OCI-LY3 (cell line): ENCODE results near the gene SLCO2B1.
"Not testable (repeated sequence)": the region's sequence is repeated elsewhere in the genome, so short reads cannot be mapped to it uniquely, and the experiment has no call there.

Experiments
- EZH2phosphoT487 ChIP-seq: fragments of 200-600 bp; shearing (Covaris generic); IDR thresholded peaks from 2 replicates; pipeline ENCODE4 v1.6.1; 2018; ENCODE audit warnings: antibody characterized with exemption, mixed run types, low read depth
- TF ChIP-seq, protein P1 (sequence below): fragments of 200-600, 300-600 bp; sonication (generic); IDR thresholded peaks from 2 replicates; pipeline ENCODE4 v1.5.1; 2014; ENCODE audit warnings: antibody characterized with exemption, low read length, low read depth

DNA sequence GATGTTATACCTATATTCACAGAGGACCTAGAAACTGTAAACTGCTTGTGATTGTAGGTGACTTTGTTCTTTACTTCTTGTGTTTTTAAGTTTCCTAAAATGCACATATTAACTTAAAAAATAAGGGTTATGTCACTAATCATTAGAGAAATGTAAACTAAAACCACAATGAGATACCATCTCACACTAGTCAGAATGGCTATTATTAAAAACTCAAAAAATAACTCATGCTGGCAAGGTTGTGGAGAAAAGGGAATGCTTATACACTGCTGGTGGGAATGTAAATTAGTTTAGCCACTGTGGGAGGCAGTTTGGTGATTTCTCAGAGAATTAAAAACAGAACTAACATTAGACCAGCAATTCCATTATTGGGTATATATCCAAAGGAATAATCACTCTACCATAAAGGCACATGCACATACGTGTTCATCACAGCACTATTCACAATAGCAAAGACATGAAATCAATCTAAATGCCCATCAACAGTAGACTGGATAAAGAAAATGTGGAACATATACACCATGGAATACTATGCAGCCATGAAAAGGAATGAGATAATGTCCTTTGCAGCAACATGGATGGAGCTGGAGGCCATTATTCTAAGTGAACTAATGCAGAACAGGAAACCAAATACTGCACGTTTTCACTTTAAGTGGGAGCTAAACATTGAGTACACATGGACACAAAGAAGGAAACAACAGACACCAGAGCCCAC lies 44.8 kb upstream of the SLCO2B1 start:
- TF ChIP-seq, protein P1, sequence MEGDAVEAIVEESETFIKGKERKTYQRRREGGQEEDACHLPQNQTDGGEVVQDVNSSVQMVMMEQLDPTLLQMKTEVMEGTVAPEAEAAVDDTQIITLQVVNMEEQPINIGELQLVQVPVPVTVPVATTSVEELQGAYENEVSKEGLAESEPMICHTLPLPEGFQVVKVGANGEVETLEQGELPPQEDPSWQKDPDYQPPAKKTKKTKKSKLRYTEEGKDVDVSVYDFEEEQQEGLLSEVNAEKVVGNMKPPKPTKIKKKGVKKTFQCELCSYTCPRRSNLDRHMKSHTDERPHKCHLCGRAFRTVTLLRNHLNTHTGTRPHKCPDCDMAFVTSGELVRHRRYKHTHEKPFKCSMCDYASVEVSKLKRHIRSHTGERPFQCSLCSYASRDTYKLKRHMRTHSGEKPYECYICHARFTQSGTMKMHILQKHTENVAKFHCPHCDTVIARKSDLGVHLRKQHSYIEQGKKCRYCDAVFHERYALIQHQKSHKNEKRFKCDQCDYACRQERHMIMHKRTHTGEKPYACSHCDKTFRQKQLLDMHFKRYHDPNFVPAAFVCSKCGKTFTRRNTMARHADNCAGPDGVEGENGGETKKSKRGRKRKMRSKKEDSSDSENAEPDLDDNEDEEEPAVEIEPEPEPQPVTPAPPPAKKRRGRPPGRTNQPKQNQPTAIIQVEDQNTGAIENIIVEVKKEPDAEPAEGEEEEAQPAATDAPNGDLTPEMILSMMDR: not testable (repeated sequence)
- TF ChIP-seq EZH2phosphoT487: not testable (repeated sequence)
